GM11168 (cell line): Measurements from ENCODE around the gene AKR7A3.
"Not testable (repeated sequence)": the region's sequence is repeated elsewhere in the genome, so short reads cannot be mapped to it uniquely, and the experiment has no call there.

Experiments
- in situ Hi-C: fragments of 300-500 bp; cut with MboI; formaldehyde crosslinking; loops from one replicate; pipeline ENCODE4 v1.12.0; 2022; ENCODE audit warnings: low sequenced_read_pairs; ENCODE audit not compliant: unreplicated experiment

AKR7A3 gene

DNA sequence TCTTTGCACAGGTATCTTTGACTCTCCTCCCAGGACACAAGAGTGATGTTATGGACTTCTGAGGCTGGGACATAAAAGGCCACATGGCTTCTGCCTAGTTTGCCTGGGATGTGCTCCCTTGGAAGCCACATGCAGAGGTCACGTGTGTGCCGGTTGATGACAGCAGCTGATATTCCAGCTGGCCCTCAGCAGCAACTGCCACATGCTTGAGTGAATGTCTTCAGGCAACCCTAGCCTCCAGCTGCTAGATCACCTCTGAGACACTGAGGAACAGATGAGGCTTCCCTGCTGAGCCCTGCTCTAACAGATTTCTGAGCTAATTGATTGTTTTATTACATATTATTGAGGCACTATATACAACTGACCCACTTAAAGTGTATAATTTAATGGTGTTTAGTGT, 11.6 kb upstream of the AKR7A3 start:
- in situ Hi-C loops: no loop called here

DNA sequence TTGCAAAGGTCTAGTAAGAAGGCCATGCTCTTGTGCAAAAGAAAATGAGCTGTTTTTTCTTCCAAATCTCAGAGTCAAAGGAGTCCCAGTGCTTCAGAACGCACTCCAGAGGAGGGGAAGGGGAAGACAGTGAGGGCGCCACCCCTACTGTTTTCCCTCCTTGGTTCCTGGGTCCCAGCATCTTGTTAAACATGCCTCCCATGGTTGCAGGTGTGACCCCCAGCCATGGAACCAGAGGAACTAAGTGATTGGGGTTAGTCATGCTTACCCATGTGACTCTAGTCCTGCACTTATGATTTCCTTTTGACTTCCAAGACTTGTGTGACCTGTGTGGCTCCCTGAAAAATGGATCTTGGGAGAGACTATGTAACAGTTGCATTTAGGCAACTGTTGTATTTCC, 6.1 kb upstream of the AKR7A3 start:
- in situ Hi-C loops: no loop called here

DNA sequence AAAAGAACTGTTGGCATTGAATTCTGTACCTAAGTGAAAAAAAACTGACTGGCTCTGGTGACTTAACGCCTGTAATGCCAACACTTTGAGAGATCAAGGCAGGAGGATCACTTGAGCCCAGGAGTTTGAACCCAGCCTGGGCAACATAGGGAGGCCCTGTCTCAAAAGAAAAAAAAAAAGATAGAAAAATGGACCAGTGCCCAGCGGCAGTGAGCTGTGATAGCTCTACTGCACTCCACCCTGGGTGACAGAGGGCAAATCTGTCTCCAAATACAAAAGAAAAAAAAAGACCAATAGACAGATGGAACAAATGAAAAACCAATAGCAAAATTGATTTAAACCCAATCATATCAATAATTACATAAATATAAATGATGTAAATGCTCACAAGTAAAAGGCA, 674 bp upstream of the AKR7A3 start:
- in situ Hi-C loops: no loop called here

DNA sequence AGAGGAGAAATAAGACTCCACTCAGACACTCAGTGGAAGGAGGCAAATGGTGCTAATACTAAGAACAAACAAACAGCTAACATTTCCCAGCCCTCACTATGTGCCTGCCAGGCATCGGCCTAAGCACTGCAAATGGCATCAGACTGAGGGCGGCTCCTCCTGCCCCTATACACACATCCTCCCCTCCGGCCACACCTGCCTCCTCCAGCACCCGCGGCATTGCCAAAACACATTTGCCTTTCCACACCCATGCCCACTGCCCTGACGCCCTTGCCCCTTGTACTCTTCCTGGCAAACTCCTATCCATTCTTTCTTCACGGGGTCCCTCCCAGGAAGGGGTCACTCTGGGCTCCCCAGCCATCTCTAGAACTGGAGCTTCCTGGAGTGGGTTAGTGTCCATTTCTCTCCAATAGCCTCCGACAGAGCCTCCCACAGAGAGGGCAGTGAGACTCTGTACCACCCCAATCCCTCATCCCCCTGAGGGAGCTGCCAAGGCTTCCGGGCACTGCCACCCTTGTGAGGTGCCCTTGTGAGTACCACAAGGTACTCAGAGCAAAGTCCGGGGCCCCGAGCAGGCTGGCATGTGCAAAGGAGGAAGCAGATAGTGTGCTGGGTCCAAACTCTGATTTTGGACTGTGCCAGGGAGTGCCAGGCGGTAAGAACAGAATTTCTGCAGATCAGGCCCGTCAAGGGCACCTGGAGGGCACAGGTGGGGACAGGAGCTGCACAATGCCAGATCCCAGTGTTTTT, 959 bp downstream of the AKR7A3 start:
- in situ Hi-C loops: no loop called here

DNA sequence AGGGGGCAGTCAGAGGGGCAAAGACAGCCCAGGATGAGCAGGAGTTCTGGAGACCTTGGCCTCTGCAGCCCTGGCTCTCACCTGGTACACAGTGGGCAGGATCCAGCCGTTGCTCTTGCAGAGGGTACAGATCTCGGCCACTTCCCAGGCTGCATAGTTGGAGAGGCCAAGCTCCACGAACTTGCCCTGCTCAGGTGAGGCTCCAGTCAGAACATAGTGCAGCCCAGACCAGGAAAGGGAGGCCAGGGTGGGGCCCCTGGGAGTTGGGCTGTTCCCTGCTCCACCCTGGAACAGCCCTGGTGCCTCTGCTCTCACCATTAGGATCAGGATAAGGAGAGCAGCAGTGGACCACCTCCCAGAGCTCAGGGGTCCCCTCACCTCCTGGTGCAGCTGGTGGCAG, 2.8 kb downstream of the AKR7A3 start:
- in situ Hi-C loops: not testable (repeated sequence)

DNA sequence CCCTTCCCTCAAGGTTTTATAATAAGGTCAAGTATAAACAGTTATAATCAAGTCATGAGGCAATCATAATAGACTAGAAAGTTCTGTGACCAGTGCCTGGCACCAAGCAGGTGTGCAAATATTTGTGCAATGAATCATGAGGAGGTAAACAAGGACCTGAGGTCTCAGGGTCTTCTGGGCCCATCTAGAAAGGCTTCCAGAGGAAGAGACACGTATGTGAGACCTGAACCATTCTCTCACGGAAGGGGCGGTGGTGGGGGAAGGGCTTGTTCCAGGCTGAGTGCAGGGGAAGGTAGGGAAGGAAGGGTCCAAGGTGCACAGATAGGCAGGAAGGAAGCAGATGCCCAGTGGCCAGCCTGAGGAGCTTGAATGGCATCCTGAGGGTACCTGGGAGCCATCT, 3.2 kb downstream of the AKR7A3 start:
- in situ Hi-C loops: not testable (repeated sequence)

DNA sequence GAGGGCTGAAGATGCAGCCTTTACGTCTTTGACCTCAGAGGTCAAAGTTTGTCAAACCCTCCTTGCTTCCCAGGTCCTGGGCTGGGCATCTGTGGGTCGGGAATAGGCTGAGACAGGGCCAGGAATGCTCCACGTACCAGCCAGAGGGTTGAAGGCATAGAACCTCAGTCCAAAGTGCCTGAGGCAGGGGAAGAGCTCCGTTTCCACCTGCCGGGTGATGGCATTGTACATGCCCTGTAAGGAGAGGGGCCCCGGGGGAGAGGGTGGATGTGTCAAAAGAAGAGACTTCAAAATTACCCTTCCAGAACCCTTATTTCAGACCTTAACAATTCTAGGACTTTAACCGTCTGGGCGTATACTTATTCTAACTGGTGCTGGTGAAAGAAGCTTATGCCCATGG, 3.7 kb downstream of the AKR7A3 start:
- in situ Hi-C loops: no loop called here

DNA sequence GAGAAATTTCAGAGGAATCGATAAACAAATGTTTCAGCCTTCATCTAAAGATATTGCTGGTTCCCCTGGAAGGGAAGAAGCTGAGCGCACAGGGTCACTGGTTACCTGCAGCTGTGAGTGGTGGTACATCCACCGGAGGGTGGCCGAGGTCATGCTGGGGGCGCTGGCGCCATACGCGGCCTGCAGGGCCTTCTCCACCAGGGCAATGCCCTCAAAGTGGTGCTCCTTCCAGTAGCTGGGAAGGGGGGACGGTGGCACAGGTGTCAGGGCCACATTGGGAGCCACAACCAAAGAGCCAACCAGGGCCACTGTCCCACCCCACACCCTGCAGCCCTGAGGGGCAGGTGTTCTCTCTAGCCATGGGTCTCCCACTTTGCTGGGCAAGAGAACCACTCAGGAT, 4.7 kb downstream of the AKR7A3 start:
- in situ Hi-C loops: no loop called here

DNA sequence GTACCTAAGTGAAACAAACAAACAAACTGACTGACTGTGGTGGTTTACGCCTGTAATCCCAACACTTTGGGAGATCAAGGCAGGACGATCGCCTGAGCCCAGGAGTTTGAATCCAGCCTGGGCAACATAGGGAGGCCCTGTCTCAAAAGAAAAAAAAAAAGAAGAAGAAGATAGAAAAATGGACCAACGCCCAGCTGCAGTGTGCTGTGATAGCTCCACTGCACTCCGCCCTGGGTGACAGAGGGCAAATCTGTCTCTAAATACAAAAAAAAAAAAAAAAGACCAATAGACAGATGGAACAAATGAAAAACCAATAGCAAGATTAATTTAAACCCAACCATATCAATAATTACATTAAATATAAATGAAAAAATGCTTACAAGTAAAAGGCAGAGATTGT, 13.9 kb downstream of the AKR7A3 start:
- in situ Hi-C loops: no loop called here

DNA sequence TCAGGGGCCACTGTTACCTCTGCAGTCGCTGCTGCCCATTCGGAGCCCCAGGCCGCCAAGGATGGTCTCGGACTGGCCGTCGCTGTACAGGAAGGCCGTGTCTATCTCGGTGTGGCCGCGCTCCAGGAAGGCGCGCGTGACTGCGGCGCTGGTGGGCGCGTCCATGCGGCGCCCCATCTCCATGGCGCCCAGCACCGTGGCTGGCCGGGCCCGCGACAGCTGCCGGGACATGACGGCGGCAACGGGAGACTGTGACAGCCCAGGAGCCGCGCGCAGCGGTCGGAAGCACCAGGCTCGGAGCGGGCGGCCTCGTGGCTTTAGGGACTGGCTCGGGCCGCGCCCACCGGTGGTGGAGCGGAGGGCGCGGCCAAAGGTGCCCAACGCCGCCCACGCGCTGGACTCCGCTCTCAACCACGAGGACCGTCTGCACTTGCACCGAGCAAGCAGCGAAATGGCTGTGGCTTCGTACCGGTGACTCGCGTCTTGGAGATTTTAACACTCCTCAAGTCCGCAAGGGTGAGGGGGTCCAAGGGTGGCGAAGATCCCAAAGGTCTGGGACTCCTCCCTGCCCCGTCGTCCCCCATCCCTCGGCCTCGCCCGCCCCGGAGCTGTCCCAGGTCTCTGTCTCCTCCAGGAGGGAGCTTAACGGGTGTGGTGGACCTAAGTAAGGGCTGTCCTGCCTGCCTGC, 14.6 kb downstream of the AKR7A3 start:
- in situ Hi-C loops: not testable (repeated sequence)

DNA sequence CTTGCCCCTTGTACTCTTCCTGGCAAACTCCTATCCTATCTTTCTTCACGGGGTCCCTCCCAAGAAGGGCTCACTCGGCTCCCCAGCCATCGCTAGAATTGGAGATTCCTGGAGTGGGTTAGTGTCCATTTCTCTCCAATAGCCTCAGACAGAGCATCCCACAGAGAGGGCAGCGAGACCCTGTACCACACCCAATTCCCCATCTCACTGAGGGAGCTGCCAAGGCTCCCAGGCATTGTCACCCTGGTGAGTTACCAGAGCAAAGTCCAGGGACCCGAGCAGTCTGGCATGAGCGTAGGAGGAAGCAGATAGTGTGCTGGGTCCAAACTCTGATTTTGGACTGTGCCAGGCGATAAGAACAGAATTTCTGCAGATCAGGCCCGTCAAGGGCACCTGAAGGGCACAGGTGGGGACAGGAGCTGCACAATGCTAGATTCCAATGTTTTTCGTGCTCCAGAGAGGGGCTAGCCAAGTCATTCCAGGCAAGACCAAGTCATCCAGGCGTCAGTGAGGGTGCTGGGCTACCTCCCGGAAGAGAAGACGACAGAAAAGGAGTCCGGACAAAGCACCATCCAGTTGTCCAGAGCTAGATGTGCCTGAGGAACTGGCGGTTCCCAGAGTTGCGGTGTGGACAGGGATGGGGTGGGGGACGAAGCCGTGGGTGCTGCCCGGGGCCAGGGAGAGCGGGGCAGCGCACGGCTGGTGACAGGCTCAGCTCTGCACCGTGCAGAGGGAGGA, 15.3 kb downstream of the AKR7A3 start:
- in situ Hi-C loops: no loop called here

DNA sequence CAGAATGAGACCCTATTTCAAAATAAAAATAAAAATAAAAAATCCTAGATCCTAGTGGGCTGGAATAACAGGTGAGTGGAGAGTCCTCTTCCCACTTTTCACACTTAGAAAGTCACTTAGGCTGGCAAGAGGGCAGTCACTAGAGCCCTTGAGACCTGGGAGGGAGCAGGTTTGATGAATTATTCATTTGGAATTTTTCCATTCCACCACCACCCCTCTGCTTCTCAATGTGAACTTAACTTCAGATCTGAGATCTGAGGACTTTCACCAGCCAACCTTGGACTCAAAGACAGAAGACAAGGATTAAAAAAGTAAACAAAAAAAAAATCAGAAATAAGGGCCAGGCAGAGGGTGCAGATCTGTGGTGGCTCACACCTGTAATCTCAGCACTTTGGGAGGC, 16.5 kb downstream of the AKR7A3 start:
- in situ Hi-C loops: no loop called here

DNA sequence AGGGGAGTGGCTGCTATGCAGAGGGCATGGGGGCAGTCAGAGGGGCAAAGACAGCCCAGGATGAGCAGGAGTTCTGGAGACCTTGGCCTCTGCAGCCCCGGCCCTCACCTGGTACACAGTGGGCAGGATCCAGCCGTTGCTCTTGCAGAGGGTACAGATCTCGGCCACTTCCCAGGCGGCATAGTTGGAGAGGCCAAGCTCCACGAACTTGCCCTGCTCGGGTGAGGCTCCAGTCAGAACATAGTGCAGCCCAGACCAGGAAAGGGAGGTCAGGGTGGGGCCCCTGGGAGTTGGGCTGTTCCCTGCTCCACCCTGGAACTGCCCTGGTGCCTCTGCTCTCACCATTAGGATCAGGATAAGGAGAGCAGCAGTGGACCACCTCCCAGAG, 18.2 kb downstream of the AKR7A3 start:
- in situ Hi-C loops: not testable (repeated sequence)

DNA sequence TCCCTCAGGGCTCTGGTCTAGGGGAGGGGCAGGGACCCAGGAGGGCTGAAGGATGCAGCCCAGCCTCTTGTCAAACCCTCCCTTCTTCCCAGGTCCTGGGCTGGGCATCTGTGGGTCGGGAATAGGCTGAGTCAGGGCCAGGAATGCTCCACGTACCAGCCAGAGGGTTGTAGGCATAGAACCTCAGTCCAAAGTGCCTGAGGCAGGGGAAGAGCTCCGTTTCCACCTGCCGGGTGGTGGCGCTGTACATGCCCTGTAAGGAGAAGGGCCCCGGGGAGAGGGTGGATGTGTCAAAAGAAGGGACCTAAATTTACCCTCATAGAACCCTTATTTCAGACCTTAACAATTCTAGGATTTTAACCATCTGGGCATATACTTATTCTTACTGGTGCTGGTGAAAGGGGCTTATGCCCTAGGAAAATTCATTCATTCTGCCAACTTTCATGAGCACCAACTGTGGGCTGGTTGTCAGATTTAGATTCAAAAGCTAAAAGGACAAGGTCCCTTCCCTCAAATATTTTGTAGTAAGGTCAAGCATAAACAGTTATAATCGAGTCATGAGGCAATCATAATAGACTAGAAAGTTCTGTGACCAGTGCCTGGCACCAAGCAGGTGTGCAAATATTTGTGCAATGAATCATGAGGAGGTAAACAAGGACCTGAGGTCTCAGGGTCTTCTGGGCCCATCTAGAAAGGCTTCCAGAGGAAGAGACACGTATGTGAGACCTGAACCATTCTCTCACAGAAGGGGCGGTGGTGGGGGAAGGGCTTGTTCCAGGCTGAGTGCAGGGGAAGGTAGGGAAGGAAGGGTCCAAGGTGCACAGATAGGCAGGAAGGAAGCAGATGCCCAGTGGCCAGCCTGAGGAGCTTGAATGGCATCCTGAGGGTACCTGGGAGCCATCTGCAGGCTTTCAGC, 18.9 kb downstream of the AKR7A3 start:
- in situ Hi-C loops: not testable (repeated sequence)

DNA sequence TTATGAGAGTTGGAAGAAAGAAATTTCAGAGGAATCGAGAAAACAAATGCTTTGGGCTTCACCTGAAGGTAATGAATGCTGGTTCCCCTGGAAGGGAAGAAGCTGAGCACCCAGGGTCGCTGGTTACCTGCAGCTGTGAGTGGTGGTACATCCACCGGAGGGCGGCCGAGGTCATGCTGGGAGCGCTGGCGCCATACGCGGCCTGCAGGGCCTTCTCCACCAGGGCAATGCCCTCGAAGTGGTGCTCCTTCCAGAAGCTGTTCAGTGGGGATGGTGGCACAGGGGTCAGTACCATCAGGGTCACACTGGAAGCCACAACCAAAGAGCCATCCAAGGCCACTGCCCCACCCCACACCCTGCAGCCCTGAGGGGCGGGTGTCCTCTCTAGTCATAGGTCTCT, 20.1 kb downstream of the AKR7A3 start:
- in situ Hi-C loops: no loop called here

DNA sequence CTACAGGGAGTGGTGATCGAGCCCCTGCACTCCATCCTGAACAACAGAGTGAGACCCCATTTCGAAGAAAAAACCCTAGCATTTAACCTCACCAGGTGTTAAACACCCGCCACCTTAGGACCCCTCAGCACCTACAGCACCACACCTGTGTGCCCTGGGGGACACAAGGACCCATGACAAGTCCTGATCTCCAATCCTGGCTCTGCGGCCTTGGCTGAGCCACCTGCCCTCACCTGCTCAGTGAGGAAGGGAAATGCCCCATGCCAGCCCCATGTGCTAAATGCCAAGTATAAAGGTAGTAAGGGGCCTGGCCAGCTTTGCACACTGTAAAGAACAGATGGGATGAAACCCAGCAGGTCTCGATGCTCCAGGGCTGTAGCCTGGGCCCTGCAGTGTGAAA, 25.8 kb downstream of the AKR7A3 start:
- in situ Hi-C loops: no loop called here

DNA sequence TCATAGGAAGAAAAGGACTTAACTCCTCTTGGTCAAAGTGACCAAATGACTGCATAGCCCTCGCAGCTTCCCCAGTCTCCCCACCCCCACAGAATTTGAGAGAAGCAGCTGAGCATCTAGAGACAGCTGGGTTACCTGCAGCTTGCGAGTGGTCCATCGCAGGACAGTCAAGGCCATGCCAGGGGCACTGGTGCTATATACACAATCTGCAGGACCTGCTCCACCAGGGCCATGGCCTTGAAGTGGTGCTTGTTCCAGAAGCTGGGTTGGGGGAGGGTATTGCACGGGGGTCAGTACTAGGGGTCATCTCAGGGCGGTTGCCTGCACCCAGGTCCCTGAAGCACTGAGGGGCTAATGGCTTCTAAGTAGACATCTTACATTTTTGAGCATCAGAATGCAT, 26.5 kb downstream of the AKR7A3 start:
- in situ Hi-C loops: no loop called here

DNA sequence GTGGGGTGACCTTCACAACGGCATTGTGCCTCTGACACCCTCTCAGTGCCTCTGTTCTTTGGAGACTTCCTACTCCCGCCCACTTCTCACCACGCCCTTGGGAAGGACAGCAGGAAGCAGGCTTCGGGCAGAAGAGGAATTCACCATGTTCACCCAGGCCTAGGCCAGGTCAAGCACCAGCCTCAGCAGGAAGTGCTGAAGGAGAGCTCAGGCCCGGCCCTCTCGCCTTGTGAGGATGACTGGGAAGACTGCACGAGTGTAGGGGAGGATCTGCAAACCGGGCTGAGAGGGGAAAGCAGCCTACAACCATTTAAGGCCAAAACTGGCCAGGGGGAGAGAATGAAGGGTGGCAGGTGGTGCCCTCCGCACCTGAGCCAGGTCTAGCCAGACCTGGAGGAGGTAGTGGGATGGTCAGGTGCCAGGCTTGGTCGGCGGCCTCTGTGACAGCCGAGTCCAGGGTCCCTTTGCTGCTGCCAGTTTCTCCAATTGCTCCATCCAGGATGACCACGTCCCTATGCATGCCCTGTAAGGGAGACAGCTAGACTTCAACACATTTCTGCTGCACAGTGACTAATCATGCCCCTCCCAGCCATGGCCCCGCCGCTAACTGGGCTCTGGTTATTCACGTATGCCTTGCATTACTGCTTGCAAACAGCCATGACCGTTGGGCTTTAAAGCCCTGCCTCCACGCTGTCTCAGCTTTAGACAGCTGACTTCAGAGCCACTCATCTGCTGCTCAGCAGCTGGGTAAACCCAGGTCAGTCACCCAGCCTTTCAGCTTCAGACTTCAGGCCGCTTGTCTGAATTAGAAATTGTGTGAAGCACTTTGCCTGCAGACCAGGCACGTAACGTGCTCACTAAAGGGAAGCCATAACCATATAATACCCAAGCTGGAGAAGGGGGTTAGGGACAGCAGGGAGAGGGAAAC, 28.1 kb downstream of the AKR7A3 start:
- in situ Hi-C loops: no loop called here

DNA sequence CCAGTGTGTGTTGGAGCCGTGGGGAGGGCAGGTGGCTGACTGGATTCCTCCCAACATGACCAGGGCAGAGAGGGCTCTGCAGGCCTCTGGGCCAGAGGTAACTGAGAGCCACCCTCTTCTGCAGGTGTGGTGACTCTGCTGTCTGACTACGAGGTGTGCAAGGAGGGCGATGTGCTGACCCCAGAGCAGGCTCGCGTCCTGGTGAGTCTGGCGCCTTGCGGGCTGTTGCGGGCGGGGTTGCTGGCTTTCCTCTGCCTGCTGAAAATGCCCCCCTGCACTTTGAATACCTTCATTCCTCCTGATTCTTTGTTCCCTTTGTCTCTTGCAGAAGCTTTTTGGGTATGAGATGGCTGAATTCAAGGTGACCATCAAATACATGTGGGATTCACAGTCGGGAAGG, 30.2 kb downstream of the AKR7A3 start:
- in situ Hi-C loops: no loop called here
